Ascending aorta (tissue), 2 donors: ENCODE results near the gene CHMP1B. TPM values are rescaled to one million over a fixed set of nuclear protein-coding genes. Genes with fewer than 3 reads are reported as not detected.
A peak's percentile ranks its signal among the peaks of the same experiment; 100 is the strongest.
"Not testable (repeated sequence)": the region's sequence is repeated elsewhere in the genome, so short reads cannot be mapped to it uniquely, and the experiment has no call there.

Experiments
- DNase-seq, 2 donors: peaks; one replicate each; pipeline ENCODE4 v3.0.0-alpha.2; 2019; ENCODE audit warnings: low spot score in 2 of 2
- H3K27ac ChIP-seq, 2 donors: fragments of 200-600 bp; sonication (generic); one replicate each; pipeline ENCODE4 v1.5.1; 2016 to 2017; ENCODE audit warnings: mild to moderate bottlenecking in 1 of 2
- H3K27me3 ChIP-seq: fragments of 200-600 bp; sonication (generic); one replicate; pipeline ENCODE4 v1.5.1; 2017
- H3K36me3 ChIP-seq, 2 donors: fragments of 200-600 bp; sonication (generic); one replicate each; pipeline ENCODE4 v1.5.1; 2016
- H3K4me1 ChIP-seq, 2 donors: fragments of 200-600 bp; sonication (generic); one replicate each; pipeline ENCODE4 v1.5.1; 2016 to 2017; ENCODE audit warnings: mild to moderate bottlenecking in 1 of 2
- H3K4me3 ChIP-seq, 2 donors: fragments of 200-600 bp; sonication (generic); one replicate each; pipeline ENCODE4 v1.5.1; 2016 to 2017; ENCODE audit warnings: mild to moderate bottlenecking in 1 of 2
- H3K9me3 ChIP-seq, 2 donors: fragments of 200-600 bp; sonication (generic); one replicate each; pipeline ENCODE4 v1.5.1; 2016
- CTCF ChIP-seq, 3 experiments: fragments of 200-600 bp in 2 of 3; fragments of 450-650 bp in 1 of 3; sonication (generic) in 2 of 3; IDR thresholded peaks; one replicate each; pipeline ENCODE4 v1.5.1; 2016 to 2019; ENCODE audit warnings: antibody characterized with exemption in 3 of 3, mild to moderate bottlenecking in 1 of 3, moderate library complexity in 1 of 3
- intact Hi-C: fragments of 100-400 bp; cut with DNase I; formaldehyde crosslinking; loops from one replicate; pipeline ENCODE4 v1.15.1; 2023
- total RNA-seq: library from RNA; depleted of rRNA; stranded (reverse); fragments of >200 nt; gene quantifications from one replicate; pipeline ENCODE4 v1.1.0, GENCODE V29; 2016

CHMP1B gene
- total RNA-seq, 1 donor from 2014 or later: 25.5 TPM

GRCh38 chr18:11849279-11849678, 1.9 kb upstream of the CHMP1B start:
- H3K9me3 ChIP-seq: no peaks in the 10 kb centered on the region
- DNase-seq: no peak
- H3K4me3 ChIP-seq: no peak overlapping the region
- peaks cover 4 to 20% of the 10 kb centered on the region in 2 donors for H3K4me1 ChIP-seq
- H3K36me3 ChIP-seq: peaks cover 0 to 3% of the 10 kb centered on the region in 2 donors
- intact Hi-C loops: no loop called here
- peak overlapping the region; percentile 87 to 92 for H3K27ac ChIP-seq
- TF ChIP-seq CTCF (IDR thresholded peaks at IDR 0.05): no peak
- H3K27me3 ChIP-seq: no peaks in the 10 kb centered on the region

GRCh38 chr18:11849841-11850634, 1.2 kb upstream of the CHMP1B start:
- intact Hi-C loops: loop anchor here (2.0 to 10.0 kb wide), 5 partner anchors 131 to 1825 kb away; partner anchors contain the start of genes AFG3L2, GNAL, IMPA2 and TUBB6
- no peaks in the 10 kb centered on the region for H3K27me3 ChIP-seq
- DNase-seq: peak; percentile 40 to 91
- no peak for TF ChIP-seq CTCF (IDR thresholded peaks at IDR 0.05)
- peak overlapping the region; percentile 87 to 92 for H3K27ac ChIP-seq
- H3K4me1 ChIP-seq: peaks cover 4 to 20% of the 10 kb centered on the region in 2 donors
- peak overlapping the region; percentile 75 to 86 for H3K4me3 ChIP-seq
- H3K36me3 ChIP-seq: peaks cover 0 to 3% of the 10 kb centered on the region in 2 donors
- H3K9me3 ChIP-seq: no peaks in the 10 kb centered on the region

DNA sequence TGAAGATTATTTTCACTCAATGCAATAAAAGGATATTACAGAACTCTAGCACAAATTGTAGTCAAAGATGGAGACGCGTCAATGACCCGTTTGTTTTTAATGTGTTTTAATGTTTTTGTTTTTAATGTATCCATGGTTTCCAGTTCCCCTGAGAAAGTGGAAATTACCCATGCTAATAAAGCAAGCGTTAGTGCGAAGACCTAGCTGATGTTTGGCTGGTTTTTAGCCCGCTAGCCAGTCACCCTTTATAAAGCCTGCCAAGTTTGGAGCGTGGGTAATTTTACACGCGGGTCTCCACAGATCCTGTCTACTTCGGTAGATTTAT, 430 bp upstream of the CHMP1B start:
- no peak for DNase-seq
- H3K9me3 ChIP-seq: no peaks in the 10 kb centered on the region
- H3K27ac ChIP-seq: peak overlapping the region; percentile 87 to 92
- intact Hi-C loops: loop anchor here (1.0 to 10.0 kb wide), 6 partner anchors 58 to 1826 kb away; partner anchors contain the start of genes AFG3L2, GNAL, IMPA2 and MPPE1
- peak overlapping the region; percentile 75 to 86 for H3K4me3 ChIP-seq
- no peak for TF ChIP-seq CTCF (IDR thresholded peaks at IDR 0.05)
- H3K4me1 ChIP-seq: peaks cover 4 to 20% of the 10 kb centered on the region in 2 donors
- H3K27me3 ChIP-seq: no peaks in the 10 kb centered on the region
- H3K36me3 ChIP-seq: peaks cover 0 to 3% of the 10 kb centered on the region in 2 donors

DNA sequence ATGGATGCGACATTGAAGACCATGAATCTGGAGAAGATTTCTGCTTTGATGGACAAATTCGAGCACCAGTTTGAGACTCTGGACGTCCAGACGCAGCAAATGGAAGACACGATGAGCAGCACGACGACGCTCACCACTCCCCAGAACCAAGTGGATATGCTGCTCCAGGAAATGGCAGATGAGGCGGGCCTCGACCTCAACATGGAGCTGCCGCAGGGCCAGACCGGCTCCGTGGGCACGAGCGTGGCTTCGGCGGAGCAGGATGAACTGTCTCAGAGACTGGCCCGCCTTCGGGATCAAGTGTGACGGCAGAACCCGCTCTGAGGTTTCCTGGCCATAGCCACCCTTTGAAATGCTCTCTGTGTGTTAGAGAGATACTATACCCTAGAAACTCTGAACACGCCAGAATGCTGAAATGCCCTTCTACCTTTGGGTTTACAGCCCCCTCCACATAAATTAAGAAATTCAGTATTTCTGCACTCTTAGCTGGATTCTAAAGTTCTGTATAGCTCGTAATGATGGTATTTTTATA, 659 bp downstream of the CHMP1B start:
- H3K4me3 ChIP-seq: peak overlapping the region; percentile 75 to 86
- intact Hi-C loops: loop anchor here (1.0 to 10.0 kb wide), 6 partner anchors 56 to 1827 kb away; partner anchors contain the start of genes AFG3L2, GNAL, IMPA2 and MPPE1
- no peaks in the 10 kb centered on the region for H3K9me3 ChIP-seq
- peaks cover 0 to 3% of the 10 kb centered on the region in 2 donors for H3K36me3 ChIP-seq
- peak overlapping the region; percentile 87 to 92 for H3K27ac ChIP-seq
- peaks cover 4 to 23% of the 10 kb centered on the region in 2 donors for H3K4me1 ChIP-seq
- peak in 1 of 2 donors; percentile 68 for DNase-seq
- TF ChIP-seq CTCF (IDR thresholded peaks at IDR 0.05): no peak
- H3K27me3 ChIP-seq: no peaks in the 10 kb centered on the region

GRCh38 chr18:11854554-11854953, 3.3 kb downstream of the CHMP1B start:
- not testable (repeated sequence) for H3K27ac ChIP-seq, H3K27me3 ChIP-seq, H3K9me3 ChIP-seq, DNase-seq, H3K36me3 ChIP-seq, H3K4me3 ChIP-seq
- H3K4me1 ChIP-seq: peaks cover 4 to 23% of the 10 kb centered on the region in 2 donors
- intact Hi-C loops: loop anchor here (10.0 kb wide), 2 partner anchors 450 to 1830 kb away; partner anchors contain the start of gene TUBB6
